Panc1 (cell line): ENCODE data around the gene SURF2. TPM values are rescaled to one million over a fixed set of nuclear protein-coding genes. Genes with fewer than 3 reads are reported as not detected.

Experiments used
- ATAC-seq: fragments of 200-7000 bp; cut with Tn5 transposase; 2 replicates; pipeline ENCODE4 v1.9.1; 2020; ENCODE audit warnings: mild to moderate bottlenecking, moderate library complexity
- BruUV-seq: library from RNA; stranded (reverse); fragments of 400-500 nt; replicated peaks from 2 replicates; lab custom pipeline; 2021; lab: Mats Ljungman, UMichigan
- CTCF ChIA-PET: fragments of 300-600 bp; sonication (Branson Sonifier 250); formaldehyde crosslinking; loops from one replicate; lab custom pipeline; 2022; ENCODE audit warnings: antibody characterized with exemption; lab: Charles Lee
- POLR2A ChIA-PET: fragments of 300-600 bp; sonication (Branson Sonifier 250); formaldehyde crosslinking; loops from one replicate; lab custom pipeline; 2022; ENCODE audit warnings: antibody characterized with exemption; lab: Charles Lee
- DNase-seq: peaks from one replicate; pipeline ENCODE4 v3.0.0-alpha.2; 2010; ENCODE audit warnings: low read depth, low spot score
- H3K27ac ChIP-seq: 2 replicates; pipeline ENCODE4 v1.5.1; 2011; ENCODE audit warnings: mild to moderate bottlenecking, low read length, inconsistent platforms
- H3K27me3 ChIP-seq: fragments of 200-500 bp; sonication (Bioruptor generic); 2 replicates; pipeline ENCODE4 v1.6.0; 2014; ENCODE audit warnings: low read length, inconsistent platforms; ENCODE audit not compliant: control insufficient read depth, insufficient read depth
- H3K36me3 ChIP-seq: fragments of 200-500 bp; sonication (Bioruptor generic); 2 replicates; pipeline ENCODE4 v1.5.1; 2014; ENCODE audit warnings: inconsistent platforms, mild to moderate bottlenecking, low read length, moderate library complexity; ENCODE audit not compliant: control insufficient read depth, insufficient read depth
- H3K4me1 ChIP-seq: 2 replicates; pipeline ENCODE4 v1.5.1; 2011; ENCODE audit warnings: inconsistent platforms, mild to moderate bottlenecking, low read length, moderate library complexity; ENCODE audit not compliant: control insufficient read depth, insufficient read depth
- H3K4me3 ChIP-seq, 2 experiments: 2 replicates each; pipeline ENCODE4 v1.5.1; 2011 to 2012; ENCODE audit warnings: low read depth in 2 of 2, low read length in 2 of 2, mild to moderate bottlenecking in 2 of 2, inconsistent platforms in 1 of 2, moderate library complexity in 1 of 2
- H3K9me3 ChIP-seq: fragments of 200-500 bp; sonication (Bioruptor generic); 2 replicates; pipeline ENCODE4 v1.5.1; 2014; ENCODE audit warnings: low read depth, mild to moderate bottlenecking, inconsistent platforms, low read length, moderate library complexity; ENCODE audit not compliant: control insufficient read depth, insufficient read depth
- POLR2AphosphoS5 ChIP-seq: IDR thresholded peaks from 2 replicates; pipeline ENCODE4 v1.6.1; 2012; ENCODE audit warnings: mild to moderate bottlenecking, low read depth, low read length, moderate library complexity
- SIN3A ChIP-seq: IDR thresholded peaks from 2 replicates; pipeline ENCODE4 v1.6.1; 2012; ENCODE audit warnings: low read depth, mild to moderate bottlenecking, low read length, moderate library complexity, borderline replicate concordance; ENCODE audit not compliant: insufficient read depth
- TCF7L2 ChIP-seq: IDR thresholded peaks from 2 replicates; pipeline ENCODE4 v1.6.1; 2011; ENCODE audit warnings: mild to moderate bottlenecking, low read depth, low read length, inconsistent platforms
- in situ Hi-C: cut with HindIII; loops from 2 replicates; pipeline ENCODE4 v1.10.0; 2016; ENCODE audit warnings: low sequenced_read_pairs, low pct_unique_long_range_greater_than_20kb
- intact Hi-C: fragments of 100-400 bp; cut with micrococcal nuclease; formaldehyde crosslinking; loops from one replicate; pipeline ENCODE4 v1.10.0; 2022; ENCODE audit not compliant: unreplicated experiment
- total RNA-seq: library from RNA; stranded (reverse); gene quantifications from one replicate; pipeline ENCODE4 v1.2.1, GENCODE V29; 2021; ENCODE audit not compliant: unreplicated experiment
- TF ChIP-seq, protein P1 (sequence below): fragments of 450-650 bp; IDR thresholded peaks from 2 replicates; pipeline ENCODE4 v1.5.1; 2017; ENCODE audit warnings: mild to moderate bottlenecking
- TF ChIP-seq, protein P2 (sequence below), 2 experiments: IDR thresholded peaks; 2 replicates each; pipeline ENCODE4 v1.6.1; 2011 to 2012; ENCODE audit warnings: low read depth in 2 of 2, control low read depth in 1 of 2, low read length in 1 of 2, mild to moderate bottlenecking in 1 of 2, moderate library complexity in 1 of 2; ENCODE audit not compliant: insufficient read depth in 1 of 2

Gene SURF2
- total RNA-seq, 1 experiment from 2014 or later, result 19.2 TPM

DNA sequence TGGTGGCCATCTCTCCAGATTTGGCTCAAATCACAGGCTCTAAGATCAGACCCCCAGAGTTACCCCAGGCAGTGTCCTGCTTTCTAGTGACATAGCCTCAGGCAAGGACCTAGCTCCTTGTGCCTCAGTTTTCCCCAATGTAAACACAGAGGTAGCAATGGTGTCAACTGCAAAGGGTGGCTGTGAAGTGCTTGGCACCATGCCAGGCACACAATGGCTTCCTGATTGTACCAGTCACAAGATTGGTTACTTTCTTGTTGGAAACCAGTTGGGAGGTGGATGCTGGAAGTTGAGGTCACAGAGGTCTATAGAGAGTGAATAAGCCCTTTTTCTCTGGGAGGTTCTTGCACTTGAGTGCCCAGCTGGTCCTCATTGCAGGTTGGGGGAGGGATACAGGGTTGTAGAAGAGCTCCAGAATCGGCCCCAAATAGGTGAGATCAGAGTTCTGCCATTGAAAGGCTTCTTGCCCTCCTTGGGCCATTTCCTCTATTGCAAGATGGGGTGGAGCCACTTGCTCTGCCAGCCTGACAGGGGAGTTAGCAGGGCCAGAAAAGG is 22.1 kb downstream of the SURF2 start:
- Histone ChIP-seq H3K4me3 (no peak overlapping the region), H3K4me1 (peaks cover 13% of the 10 kb centered on the region), H3K27me3 (no peaks in the 10 kb centered on the region), H3K36me3 (peaks cover 5% of the 10 kb centered on the region; the same call in 1 of the 2 replicates), H3K9me3 (no peaks in the 10 kb centered on the region), H3K27ac (no peak overlapping the region; the same call in 1 of the 2 replicates)
- ChIA-PET POLR2A (no interaction called here), CTCF (interaction anchor here (0.9 kb wide), 1 partner anchor 20 kb away, joined by 4 read pairs; no protein-coding TSS in a partner anchor)
- in situ Hi-C loops, result no loop called here
- no TSS peak for BruUV-seq
- intact Hi-C loops, result no loop called here
- DNase-seq, result no peak
- no peak for ATAC-seq
- TF ChIP-seq, protein P1, sequence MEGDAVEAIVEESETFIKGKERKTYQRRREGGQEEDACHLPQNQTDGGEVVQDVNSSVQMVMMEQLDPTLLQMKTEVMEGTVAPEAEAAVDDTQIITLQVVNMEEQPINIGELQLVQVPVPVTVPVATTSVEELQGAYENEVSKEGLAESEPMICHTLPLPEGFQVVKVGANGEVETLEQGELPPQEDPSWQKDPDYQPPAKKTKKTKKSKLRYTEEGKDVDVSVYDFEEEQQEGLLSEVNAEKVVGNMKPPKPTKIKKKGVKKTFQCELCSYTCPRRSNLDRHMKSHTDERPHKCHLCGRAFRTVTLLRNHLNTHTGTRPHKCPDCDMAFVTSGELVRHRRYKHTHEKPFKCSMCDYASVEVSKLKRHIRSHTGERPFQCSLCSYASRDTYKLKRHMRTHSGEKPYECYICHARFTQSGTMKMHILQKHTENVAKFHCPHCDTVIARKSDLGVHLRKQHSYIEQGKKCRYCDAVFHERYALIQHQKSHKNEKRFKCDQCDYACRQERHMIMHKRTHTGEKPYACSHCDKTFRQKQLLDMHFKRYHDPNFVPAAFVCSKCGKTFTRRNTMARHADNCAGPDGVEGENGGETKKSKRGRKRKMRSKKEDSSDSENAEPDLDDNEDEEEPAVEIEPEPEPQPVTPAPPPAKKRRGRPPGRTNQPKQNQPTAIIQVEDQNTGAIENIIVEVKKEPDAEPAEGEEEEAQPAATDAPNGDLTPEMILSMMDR, result no peak
- TF ChIP-seq POLR2AphosphoS5, result no peak
- TF ChIP-seq, protein P2, sequence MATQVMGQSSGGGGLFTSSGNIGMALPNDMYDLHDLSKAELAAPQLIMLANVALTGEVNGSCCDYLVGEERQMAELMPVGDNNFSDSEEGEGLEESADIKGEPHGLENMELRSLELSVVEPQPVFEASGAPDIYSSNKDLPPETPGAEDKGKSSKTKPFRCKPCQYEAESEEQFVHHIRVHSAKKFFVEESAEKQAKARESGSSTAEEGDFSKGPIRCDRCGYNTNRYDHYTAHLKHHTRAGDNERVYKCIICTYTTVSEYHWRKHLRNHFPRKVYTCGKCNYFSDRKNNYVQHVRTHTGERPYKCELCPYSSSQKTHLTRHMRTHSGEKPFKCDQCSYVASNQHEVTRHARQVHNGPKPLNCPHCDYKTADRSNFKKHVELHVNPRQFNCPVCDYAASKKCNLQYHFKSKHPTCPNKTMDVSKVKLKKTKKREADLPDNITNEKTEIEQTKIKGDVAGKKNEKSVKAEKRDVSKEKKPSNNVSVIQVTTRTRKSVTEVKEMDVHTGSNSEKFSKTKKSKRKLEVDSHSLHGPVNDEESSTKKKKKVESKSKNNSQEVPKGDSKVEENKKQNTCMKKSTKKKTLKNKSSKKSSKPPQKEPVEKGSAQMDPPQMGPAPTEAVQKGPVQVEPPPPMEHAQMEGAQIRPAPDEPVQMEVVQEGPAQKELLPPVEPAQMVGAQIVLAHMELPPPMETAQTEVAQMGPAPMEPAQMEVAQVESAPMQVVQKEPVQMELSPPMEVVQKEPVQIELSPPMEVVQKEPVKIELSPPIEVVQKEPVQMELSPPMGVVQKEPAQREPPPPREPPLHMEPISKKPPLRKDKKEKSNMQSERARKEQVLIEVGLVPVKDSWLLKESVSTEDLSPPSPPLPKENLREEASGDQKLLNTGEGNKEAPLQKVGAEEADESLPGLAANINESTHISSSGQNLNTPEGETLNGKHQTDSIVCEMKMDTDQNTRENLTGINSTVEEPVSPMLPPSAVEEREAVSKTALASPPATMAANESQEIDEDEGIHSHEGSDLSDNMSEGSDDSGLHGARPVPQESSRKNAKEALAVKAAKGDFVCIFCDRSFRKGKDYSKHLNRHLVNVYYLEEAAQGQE (IDR thresholded peaks at IDR 0.05; ENCODE audit: insufficient read depth in 1 of 2, low read depth in 2 of 2, low read length in 1 of 2), result no peak
- TF ChIP-seq SIN3A, result no peak
- no peak for TF ChIP-seq TCF7L2

DNA sequence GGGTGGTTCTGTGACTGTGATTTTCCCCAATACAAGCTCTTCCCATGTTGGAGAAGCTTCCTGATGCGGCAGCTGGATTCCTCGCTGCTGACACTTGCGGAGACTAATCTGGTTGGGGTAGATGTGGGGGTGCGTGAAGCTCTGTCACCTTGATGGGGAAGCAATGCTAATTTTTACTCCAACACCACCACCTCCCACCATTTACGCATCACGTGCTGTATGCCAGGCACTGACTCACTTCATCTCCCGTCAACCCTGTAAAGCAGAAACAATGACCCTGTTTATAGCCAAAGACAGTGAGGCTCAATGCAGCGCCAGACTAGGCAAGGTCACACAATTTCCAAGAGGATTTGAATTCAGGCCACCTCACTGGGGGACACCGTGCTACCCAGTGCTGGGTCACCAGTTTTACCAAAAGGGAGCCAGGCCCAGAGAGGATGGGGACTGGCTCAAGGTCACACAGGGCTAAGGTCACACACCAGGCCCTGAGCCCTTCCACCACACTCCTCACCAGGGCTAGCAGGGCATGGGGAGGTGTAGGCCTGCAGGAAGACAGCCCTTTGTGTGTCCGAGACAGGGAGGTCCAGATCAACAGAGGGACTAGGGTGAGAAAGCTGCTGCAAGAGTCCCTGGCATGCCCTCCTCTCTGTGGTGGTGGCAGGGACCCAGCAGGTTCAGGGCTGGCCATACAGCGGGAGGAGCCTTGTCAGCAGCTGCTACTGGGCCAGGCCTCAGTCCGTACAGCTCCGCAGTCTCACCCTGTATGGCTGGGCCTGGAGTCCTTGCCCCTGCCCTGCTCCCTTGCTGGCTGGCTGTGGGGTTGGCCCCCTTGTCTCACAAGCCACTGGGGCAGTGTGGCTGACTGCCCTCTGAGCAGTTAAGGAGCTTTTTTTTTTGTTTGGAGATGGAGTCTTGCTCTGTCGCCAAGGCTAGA is 23.1 kb downstream of the SURF2 start:
- H3K4me3 ChIP-seq, result no peak overlapping the region
- in situ Hi-C loops (no loop called here), intact Hi-C loops (no loop called here)
- DNase-seq (no peak), ATAC-seq (no peak)
- BruUV-seq, result no TSS peak
- H3K36me3 ChIP-seq, result peaks cover 5% of the 10 kb centered on the region; the same call in 1 of the 2 replicates
- ChIA-PET CTCF (interaction anchor here (0.6 kb wide), 1 partner anchor 67 kb away, joined by 3 read pairs; no protein-coding TSS in a partner anchor), POLR2A (interaction anchor here (0.6 kb wide), 1 partner anchor 24 kb away, joined by 3 read pairs; no protein-coding TSS in a partner anchor)
- peaks cover 9% of the 10 kb centered on the region for H3K4me1 ChIP-seq
- TF ChIP-seq POLR2AphosphoS5 (no peak), SIN3A (no peak), TCF7L2 (no peak)
- TF ChIP-seq, protein P1, result no peak
- TF ChIP-seq, protein P2 (IDR thresholded peaks at IDR 0.05; ENCODE audit: insufficient read depth in 1 of 2, low read depth in 2 of 2, low read length in 1 of 2), result no peak
- no peaks in the 10 kb centered on the region for H3K9me3 ChIP-seq
- H3K27me3 ChIP-seq, result no peaks in the 10 kb centered on the region
- H3K27ac ChIP-seq, result no peak overlapping the region
